IMR-90 (cell line): ENCODE data around the gene FBP1. TPM values are rescaled to one million over a fixed set of nuclear protein-coding genes. Genes with fewer than 3 reads are reported as not detected.

ENCODE experiments used
- ATAC-seq: fragments of 200-7000 bp; cut with Tn5 transposase; 2 replicates; pipeline ENCODE4 v1.9.1; 2020; ENCODE audit warnings: low read depth, mild to moderate bottlenecking, moderate library complexity
- BruUV-seq: library from RNA; stranded (reverse); fragments of 400-500 nt; replicated peaks from 2 replicates; lab custom pipeline; 2021; lab: Mats Ljungman, UMichigan
- CTCF ChIA-PET: fragments of 300-600 bp; formaldehyde crosslinking; extraction: SDS; loops from one replicate; lab custom pipeline; 2021; ENCODE audit warnings: antibody characterized with exemption; lab: Yijun Ruan, JAX
- POLR2A ChIA-PET: fragments of 300-600 bp; sonication (Branson Sonifier 250); formaldehyde crosslinking; loops from one replicate; lab custom pipeline; 2022; ENCODE audit warnings: antibody characterized with exemption; ENCODE audit not compliant: unreplicated experiment; lab: Charles Lee
- DNase-seq: peaks from one replicate; pipeline ENCODE4 v3.0.0; 2013
- H2AFZ ChIP-seq: replicated peaks from 2 replicates; pipeline ENCODE3; 2013; ENCODE audit warnings: low read length, mild to moderate bottlenecking; ENCODE audit not compliant: poor library complexity
- H2AK5ac ChIP-seq: 2 replicates; pipeline ENCODE4 v1.6.1; 2013; ENCODE audit warnings: low read depth, low read length, inconsistent platforms
- H2AK9ac ChIP-seq: replicated peaks from 2 replicates; pipeline ENCODE3; 2013; ENCODE audit warnings: mild to moderate bottlenecking, low read depth, low read length, moderate library complexity; ENCODE audit not compliant: poor library complexity
- H2BK120ac ChIP-seq: 2 replicates; pipeline ENCODE4 v1.6.1; 2013; ENCODE audit warnings: low read depth, low read length, inconsistent platforms
- H2BK15ac ChIP-seq: 3 replicates; pipeline ENCODE4 v1.6.1; 2013; ENCODE audit warnings: low read depth, low read length, inconsistent platforms
- H2BK20ac ChIP-seq: 2 replicates; pipeline ENCODE4 v1.6.1; 2013; ENCODE audit warnings: low read depth, mild to moderate bottlenecking, inconsistent platforms, low read length, moderate library complexity
- H2BK5ac ChIP-seq: 2 replicates; pipeline ENCODE4 v1.6.1; 2013; ENCODE audit warnings: mild to moderate bottlenecking, low read depth, low read length, inconsistent platforms; ENCODE audit not compliant: poor library complexity, severe bottlenecking
- H3K14ac ChIP-seq: replicated peaks from 2 replicates; pipeline ENCODE4 v1.6.1; 2013; ENCODE audit warnings: low read depth, low read length, inconsistent platforms
- H3K18ac ChIP-seq: 2 replicates; pipeline ENCODE4 v1.6.1; 2013; ENCODE audit warnings: low read depth, low read length, control low read depth
- H3K23ac ChIP-seq: 2 replicates; pipeline ENCODE4 v1.6.1; 2013; ENCODE audit warnings: low read depth, low read length, inconsistent platforms
- H3K27ac ChIP-seq: 2 replicates; pipeline ENCODE4 v1.5.1; 2013; ENCODE audit warnings: mild to moderate bottlenecking, control low read depth, low read length; ENCODE audit not compliant: insufficient read depth
- H3K27me3 ChIP-seq: 2 replicates; pipeline ENCODE4 v1.6.1; 2013; ENCODE audit warnings: low read length; ENCODE audit not compliant: control insufficient read depth, insufficient read depth
- H3K36me3 ChIP-seq: 2 replicates; pipeline ENCODE4 v1.6.1; 2013; ENCODE audit warnings: low read length, mixed read lengths; ENCODE audit not compliant: control insufficient read depth, insufficient read depth
- H3K4ac ChIP-seq: 2 replicates; pipeline ENCODE4 v1.6.1; 2013; ENCODE audit warnings: low read depth, low read length, inconsistent platforms
- H3K4me1 ChIP-seq: 2 replicates; pipeline ENCODE4 v1.6.1; 2013; ENCODE audit warnings: low read length, mixed read lengths; ENCODE audit not compliant: control insufficient read depth, insufficient read depth
- H3K4me2 ChIP-seq: 2 replicates; pipeline ENCODE4 v1.6.1; 2013; ENCODE audit warnings: low read depth, mild to moderate bottlenecking, control low read depth, low read length, moderate library complexity
- H3K4me3 ChIP-seq: 2 replicates; pipeline ENCODE4 v1.5.1; 2013; ENCODE audit warnings: low read depth, mild to moderate bottlenecking, control low read depth, low read length, moderate library complexity; ENCODE audit not compliant: insufficient read depth
- H3K56ac ChIP-seq: 2 replicates; pipeline ENCODE4 v1.6.1; 2013; ENCODE audit warnings: low read length, inconsistent platforms; ENCODE audit not compliant: insufficient read depth; ENCODE audit errors: extremely low read depth
- H3K79me1 ChIP-seq, 2 experiments: 2 replicates each; pipeline ENCODE4 v1.6.1; 2013; ENCODE audit warnings: low read length in 2 of 2, inconsistent platforms in 1 of 2, low read depth in 1 of 2
- H3K9ac ChIP-seq: 2 replicates; pipeline ENCODE4 v1.6.1; 2013; ENCODE audit warnings: low read depth, low read length, control low read depth
- H3K9me1 ChIP-seq: 2 replicates; pipeline ENCODE4 v1.6.1; 2013; ENCODE audit warnings: low read length, inconsistent platforms; ENCODE audit not compliant: insufficient read depth
- H3K9me3 ChIP-seq: 2 replicates; pipeline ENCODE4 v1.6.1; 2013; ENCODE audit warnings: low read length; ENCODE audit not compliant: control insufficient read depth, insufficient read depth
- H4K20me1 ChIP-seq: 2 replicates; pipeline ENCODE4 v1.6.1; 2013; ENCODE audit warnings: low read length, inconsistent platforms; ENCODE audit not compliant: insufficient read depth
- H4K5ac ChIP-seq: 2 replicates; pipeline ENCODE4 v1.6.1; 2013; ENCODE audit warnings: mild to moderate bottlenecking, low read depth, low read length, control low read depth
- H4K8ac ChIP-seq, 2 experiments: 2 replicates each; pipeline ENCODE4 v1.6.1; 2013; ENCODE audit warnings: low read depth in 2 of 2, low read length in 2 of 2, control low read depth in 1 of 2, inconsistent platforms in 1 of 2
- H4K91ac ChIP-seq: 2 replicates; pipeline ENCODE4 v1.6.1; 2013; ENCODE audit warnings: low read depth, low read length, inconsistent platforms; ENCODE audit not compliant: insufficient read depth
- BHLHE40 ChIP-seq: fragments of 150-350 bp; IDR thresholded peaks from 2 replicates; pipeline ENCODE4 v1.6.1; 2016; ENCODE audit warnings: mild to moderate bottlenecking, low read depth, low read length
- CEBPB ChIP-seq: IDR thresholded peaks from 2 replicates; pipeline ENCODE4 v1.6.1; 2012; ENCODE audit warnings: low read depth, low read length, improper control_type of control experiment
- CHD1 ChIP-seq: IDR thresholded peaks from 2 replicates; pipeline ENCODE4 v1.6.1; 2012; ENCODE audit warnings: low read depth, low read length, improper control_type of control experiment
- CTCF ChIP-seq: conservative IDR thresholded peaks from 2 replicates; pipeline ENCODE4 v1.5.1; 2012; ENCODE audit warnings: mild to moderate bottlenecking, low read depth, low read length, improper control_type of control experiment
- ELK1 ChIP-seq: fragments of 150-350 bp; IDR thresholded peaks from 2 replicates; pipeline ENCODE4 v1.6.1; 2016; ENCODE audit warnings: low read depth, mild to moderate bottlenecking, low read length, moderate library complexity, borderline replicate concordance
- FOS ChIP-seq: fragments of 150-350 bp; IDR thresholded peaks from 2 replicates; pipeline ENCODE4 v1.6.1; 2016; ENCODE audit warnings: low read depth, low read length
- MAFK ChIP-seq: IDR thresholded peaks from 2 replicates; pipeline ENCODE4 v1.6.1; 2012; ENCODE audit warnings: low read depth, low read length, improper control_type of control experiment
- MAZ ChIP-seq: IDR thresholded peaks from 2 replicates; pipeline ENCODE4 v1.6.1; 2012; ENCODE audit warnings: low read depth, mild to moderate bottlenecking, low read length, improper control_type of control experiment, moderate library complexity, borderline replicate concordance
- NFE2L2 ChIP-seq: fragments of 150-350 bp; IDR thresholded peaks from 2 replicates; pipeline ENCODE4 v1.6.1; 2016; ENCODE audit warnings: low read depth, mild to moderate bottlenecking, low read length
- POLR2A ChIP-seq: IDR thresholded peaks from 2 replicates; pipeline ENCODE4 v1.6.1; 2012; ENCODE audit warnings: mild to moderate bottlenecking, low read depth, low read length
- RCOR1 ChIP-seq: IDR thresholded peaks from 2 replicates; pipeline ENCODE4 v1.6.1; 2012; ENCODE audit warnings: mild to moderate bottlenecking, low read length, improper control_type of control experiment; ENCODE audit not compliant: insufficient replicate concordance
- WGBS, 2 experiments: methylation state at CpG; one replicate each; pipeline versions ENCODE4 v1.1.5 to v1.1.7; 2013; ENCODE audit warnings: missing lambda C conversion rate in 2 of 2; ENCODE audit not compliant: insufficient read length in 1 of 2; ENCODE audit errors: extremely low coverage in 2 of 2; 5-methylcytosine and 5-hydroxymethylcytosine counted together
- dilution Hi-C: fragments of 300-500 bp; cut with HindIII; formaldehyde crosslinking; loops from one replicate; pipeline ENCODE4 v1.14.3; 2018; ENCODE audit warnings: low sequenced_read_pairs; ENCODE audit not compliant: unreplicated experiment
- in situ Hi-C: fragments of 300-500 bp; cut with MboI; formaldehyde crosslinking; loops from 3 replicates; pipeline ENCODE4 v1.14.3; 2019; ENCODE audit warnings: low sequenced_read_pairs, inconsistent platforms, mixed read lengths
- intact Hi-C: fragments of 100-400 bp; cut with micrococcal nuclease; formaldehyde crosslinking; loops from 2 replicates; pipeline ENCODE4 v1.10.0; 2022
- polyA plus RNA-seq, 3 experiments: library from polyadenylated mRNA; depleted of rRNA; stranded (reverse); fragments of >200 nt; gene quantifications; 2 replicates each; pipeline ENCODE4 v1.2.3, GENCODE V29; 2012; ENCODE audit warnings: low replicate concordance in 1 of 3
- total RNA-seq: library from RNA; depleted of rRNA; stranded (reverse); fragments of >200 nt; gene quantifications from 2 replicates; pipeline ENCODE4 v1.2.3, GENCODE V29; 2012
- TF ChIP-seq, protein P1 (sequence below): fragments of 150-350 bp; IDR thresholded peaks from 2 replicates; pipeline ENCODE4 v1.6.1; 2017; ENCODE audit warnings: mild to moderate bottlenecking, antibody characterized with exemption, low read length, low read depth

FBP1 gene
- total and polyA plus RNA-seq, 2 of the 4 experiments (the other 2 are of a cell fraction), result not detected

- intact Hi-C loops, result no loop called here
- Histone ChIP-seq H4K5ac (no peak overlapping the region), H3K79me1 (no peaks in the 10 kb centered on the region), H3K9me3 (no peaks in the 10 kb centered on the region), H2AFZ (no peak overlapping the region), H2BK120ac (no peak overlapping the region), H3K9ac (no peak overlapping the region), H3K27ac (no peak overlapping the region), H2BK20ac (no peak overlapping the region), H3K36me3 (no peaks in the 10 kb centered on the region), H3K9me1 (0 out of 2 replicates have a peak, but pooled peaks cover under 1% of the 10 kb centered on the region), H3K23ac (no peak overlapping the region), H3K4me1 (no peaks in the 10 kb centered on the region; the same call in 1 of the 2 replicates), H3K4me3 (no peak overlapping the region), H3K56ac (no peak overlapping the region), H3K18ac (no peak overlapping the region), H2BK5ac (no peak overlapping the region), H3K4me2 (no peak overlapping the region), H4K91ac (no peak overlapping the region), H4K8ac (no peak overlapping the region), H3K27me3 (peaks cover 40% of the 10 kb centered on the region), H2AK9ac (no peak overlapping the region), H4K20me1 (no peaks in the 10 kb centered on the region), H2AK5ac (no peak overlapping the region), H2BK15ac (no peak overlapping the region), H3K14ac (no peak overlapping the region), H3K4ac (no peak overlapping the region)
- POLR2A ChIA-PET, result no interaction called here
- CTCF ChIA-PET, result no interaction called here
- dilution Hi-C loops, result no loop called here
- DNase-seq (no peak), ATAC-seq (no peak)
- no TSS peak for BruUV-seq
- in situ Hi-C loops, result no loop called here
- no peak for TF ChIP-seq CTCF
- TF ChIP-seq BHLHE40, result no peak
- TF ChIP-seq POLR2A, result no peak
- TF ChIP-seq CEBPB, result no peak
- no peak for TF ChIP-seq ELK1
- TF ChIP-seq FOS, result no peak
- TF ChIP-seq RCOR1, result no peak
- TF ChIP-seq CHD1, result no peak
- TF ChIP-seq, protein P1, sequence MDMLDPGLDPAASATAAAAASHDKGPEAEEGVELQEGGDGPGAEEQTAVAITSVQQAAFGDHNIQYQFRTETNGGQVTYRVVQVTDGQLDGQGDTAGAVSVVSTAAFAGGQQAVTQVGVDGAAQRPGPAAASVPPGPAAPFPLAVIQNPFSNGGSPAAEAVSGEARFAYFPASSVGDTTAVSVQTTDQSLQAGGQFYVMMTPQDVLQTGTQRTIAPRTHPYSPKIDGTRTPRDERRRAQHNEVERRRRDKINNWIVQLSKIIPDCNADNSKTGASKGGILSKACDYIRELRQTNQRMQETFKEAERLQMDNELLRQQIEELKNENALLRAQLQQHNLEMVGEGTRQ, result no peak
- no peak for TF ChIP-seq MAZ
- TF ChIP-seq NFE2L2, result no peak
- no peak for TF ChIP-seq MAFK
- WGBS, 2 experiments, result no CpG with 5 or more reads among the region's 8 CpGs
Measured at GRCh38 chr9:94643176-94643575, 3.9 kb upstream of the FBP1 start.
